GM18526 (cell line): ENCODE measurements around the gene ZNF808.
A peak's percentile ranks its signal among the peaks of the same experiment; 100 is the strongest.

Experiments used
- POLR2A ChIP-seq: IDR thresholded peaks from 3 replicates; pipeline ENCODE4 v1.6.1; 2011; ENCODE audit not compliant: insufficient read length; ENCODE audit errors: extremely low read depth

ZNF808 gene

DNA sequence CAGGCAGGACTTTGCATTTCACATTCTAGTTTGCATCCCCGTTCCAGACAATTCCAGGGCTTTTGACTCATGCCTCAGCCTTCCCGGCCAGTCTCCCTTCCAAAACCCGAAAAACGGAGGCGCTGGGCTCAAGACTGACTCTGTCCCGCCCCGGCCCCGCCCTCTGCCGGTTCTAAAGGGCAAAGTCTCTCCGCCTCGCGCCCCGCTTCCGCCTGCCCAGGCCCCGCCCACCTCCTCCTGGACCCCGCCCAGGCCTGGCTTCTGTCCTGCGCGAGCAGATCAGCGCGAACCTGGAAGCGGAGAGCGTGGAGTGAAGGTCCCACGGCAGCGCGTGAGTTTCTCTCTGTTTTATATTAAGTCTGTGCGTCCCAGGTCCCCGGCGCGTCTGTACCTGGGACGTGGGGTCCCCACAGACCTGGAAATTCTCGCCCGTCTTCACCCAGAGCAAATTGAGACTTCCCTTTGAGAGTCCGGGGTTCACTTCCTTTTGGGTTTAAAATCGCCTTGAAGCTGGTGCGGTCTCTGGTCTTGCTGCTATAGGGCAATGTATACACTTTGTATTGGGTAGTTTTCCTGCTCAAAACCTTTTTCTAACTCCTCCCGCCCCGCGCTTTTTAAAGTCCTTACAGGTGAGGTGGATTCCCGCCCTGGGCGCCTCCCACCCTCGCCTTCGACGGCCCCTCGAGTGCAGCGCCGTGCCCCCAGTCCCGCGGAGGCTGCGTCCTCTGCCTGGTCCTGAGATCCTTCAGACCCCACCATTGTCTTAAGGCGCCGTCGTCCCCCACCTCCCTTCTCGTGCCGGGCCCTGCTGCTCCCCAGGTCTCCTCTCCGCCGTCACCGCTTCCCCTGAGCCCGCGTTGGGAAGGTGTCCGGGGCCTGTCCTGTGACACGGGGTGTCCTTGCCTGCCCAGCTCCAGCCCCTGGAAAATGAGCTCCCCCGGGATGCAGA is 73.8 kb downstream of the ZNF808 start:
- TF ChIP-seq POLR2A: peak; percentile 76

DNA sequence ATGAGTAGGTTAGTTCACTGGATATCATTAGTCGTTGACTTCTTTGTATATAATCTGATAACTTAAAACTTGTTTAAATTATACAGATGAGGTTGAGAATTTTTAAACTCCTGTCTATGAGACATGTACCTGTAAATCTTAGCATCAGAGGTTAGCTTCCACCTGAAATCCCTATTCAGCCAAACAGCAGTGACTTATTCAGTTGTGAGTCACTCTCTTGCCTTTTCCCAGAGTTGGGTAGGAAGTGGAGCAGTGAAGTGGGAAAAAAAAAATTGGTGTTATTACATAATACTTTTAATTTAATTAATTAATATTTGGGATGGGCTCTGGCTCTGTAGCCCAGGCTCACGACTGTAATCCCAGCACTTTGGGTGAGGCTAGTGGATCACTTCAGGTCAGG is 75.5 kb downstream of the ZNF808 start:
- TF ChIP-seq POLR2A: no peak

DNA sequence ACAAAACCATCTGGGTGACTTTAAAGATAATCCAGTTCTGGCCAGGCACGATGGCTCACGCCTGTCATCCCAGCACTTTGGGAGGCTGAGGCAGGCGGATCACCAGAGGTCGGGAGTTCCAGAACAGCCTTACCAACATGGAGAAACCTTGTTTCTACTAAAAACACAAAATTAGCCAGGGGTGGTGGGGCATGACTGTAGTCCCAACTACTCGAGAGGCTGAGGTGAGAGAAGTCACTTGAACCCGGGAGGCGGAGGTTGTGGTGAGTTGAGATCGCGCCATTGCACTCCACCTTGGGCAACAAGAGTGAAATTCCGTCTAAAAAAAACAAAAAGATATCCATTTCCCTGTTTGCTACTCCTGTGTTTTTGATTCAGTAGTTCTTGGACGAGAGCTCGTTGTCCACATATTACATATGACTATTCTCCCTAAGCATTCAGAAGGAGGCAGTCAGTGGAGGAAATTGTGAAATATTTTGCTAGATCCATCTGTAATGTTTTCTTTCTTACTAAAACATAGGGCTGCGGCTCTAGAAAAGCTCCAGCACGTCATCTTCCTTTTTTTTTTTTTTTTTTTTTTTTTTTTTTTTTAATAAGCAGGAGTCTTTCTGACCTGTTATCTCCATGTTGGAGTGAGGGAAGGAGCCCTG is 76.2 kb downstream of the ZNF808 start:
- no peak for TF ChIP-seq POLR2A
